ENCODE results near the gene CERS2. TPM values are rescaled to one million over a fixed set of nuclear protein-coding genes. Genes with fewer than 3 reads are reported as not detected.

The CERS2 gene, protein sequence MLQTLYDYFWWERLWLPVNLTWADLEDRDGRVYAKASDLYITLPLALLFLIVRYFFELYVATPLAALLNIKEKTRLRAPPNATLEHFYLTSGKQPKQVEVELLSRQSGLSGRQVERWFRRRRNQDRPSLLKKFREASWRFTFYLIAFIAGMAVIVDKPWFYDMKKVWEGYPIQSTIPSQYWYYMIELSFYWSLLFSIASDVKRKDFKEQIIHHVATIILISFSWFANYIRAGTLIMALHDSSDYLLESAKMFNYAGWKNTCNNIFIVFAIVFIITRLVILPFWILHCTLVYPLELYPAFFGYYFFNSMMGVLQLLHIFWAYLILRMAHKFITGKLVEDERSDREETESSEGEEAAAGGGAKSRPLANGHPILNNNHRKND
- total RNA-seq = 78.9 TPM
- long read RNA-seq, transcript CERS2-201 (11 exons, 2,544 nt) = minor isoform, 14 of 144 reads
- long read RNA-seq, transcript CERS2-205 (11 exons, 2,505 nt) = major isoform, 111 of 144 reads
- long read RNA-seq, partial matches to known transcripts = 7 of 144 reads
- long read RNA-seq, other reads (novel, unspliced or antisense) = 11 of 144 reads

DNA sequence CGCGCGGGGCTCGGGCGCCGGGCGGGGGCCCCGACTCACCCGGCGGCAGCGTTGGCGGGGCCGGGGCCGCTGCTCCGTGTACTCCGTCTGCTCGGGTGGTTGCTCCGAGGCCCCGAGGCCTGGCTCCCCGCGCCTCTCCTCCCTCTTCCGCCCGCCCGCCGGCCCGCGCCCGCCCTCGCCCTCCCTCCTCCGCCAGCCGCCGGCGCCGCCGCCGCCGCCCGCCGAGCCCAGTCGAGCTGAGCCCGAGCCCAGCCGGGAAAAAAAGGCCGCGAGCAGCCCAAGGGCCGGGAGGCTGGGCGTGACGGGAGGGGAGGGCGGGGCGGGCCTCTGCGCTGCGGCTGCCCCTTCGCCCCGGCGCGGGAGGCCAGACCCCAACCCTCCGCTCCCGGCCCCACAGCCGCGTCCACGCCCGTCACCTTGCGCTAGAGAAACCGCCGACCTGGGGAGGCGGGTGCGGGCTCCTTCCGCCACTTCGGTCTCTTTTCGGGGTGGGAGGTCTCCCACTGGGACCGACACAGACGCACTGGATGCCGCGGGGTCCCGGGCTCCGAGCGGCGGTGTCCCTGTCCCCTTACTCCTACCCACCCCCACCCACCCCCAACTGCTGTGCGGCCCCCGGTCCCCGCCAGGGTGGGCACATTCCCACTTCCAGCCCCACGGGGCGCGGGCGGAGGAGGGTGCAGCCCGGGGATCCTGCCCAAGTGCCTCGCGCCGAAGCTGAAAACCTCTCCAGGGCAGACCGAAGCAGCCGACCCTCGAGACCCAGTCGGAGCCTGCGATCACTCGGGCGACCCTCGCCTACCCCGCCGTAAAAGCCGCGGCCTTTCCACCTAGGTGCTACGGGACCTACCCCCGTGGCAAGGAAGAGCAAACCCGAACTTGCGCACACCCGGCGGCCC, at the start of gene CERS2:
Gene CERS2, minus strand, starts transcription at position 256 of the 899 bp plus-strand sequence. CDS start 5,745 bp downstream, outside the sequence.
- Histone ChIP-seq H3K4me1 (peaks cover 78% of the 10 kb centered on the region), H3K27ac (replicated peaks) (peak within 1 kb of the TSS; percentile 99), H3K27me3 (ENCODE audit: low read depth) (no peaks in the 10 kb centered on the region), H3K4me3 (peak within 1 kb of the TSS; percentile 94), H3K36me3 (no peaks in the 10 kb centered on the region), H3K9me3 (replicated peaks) (no peaks in the 10 kb centered on the region)
- TF ChIP-seq, protein P1, sequence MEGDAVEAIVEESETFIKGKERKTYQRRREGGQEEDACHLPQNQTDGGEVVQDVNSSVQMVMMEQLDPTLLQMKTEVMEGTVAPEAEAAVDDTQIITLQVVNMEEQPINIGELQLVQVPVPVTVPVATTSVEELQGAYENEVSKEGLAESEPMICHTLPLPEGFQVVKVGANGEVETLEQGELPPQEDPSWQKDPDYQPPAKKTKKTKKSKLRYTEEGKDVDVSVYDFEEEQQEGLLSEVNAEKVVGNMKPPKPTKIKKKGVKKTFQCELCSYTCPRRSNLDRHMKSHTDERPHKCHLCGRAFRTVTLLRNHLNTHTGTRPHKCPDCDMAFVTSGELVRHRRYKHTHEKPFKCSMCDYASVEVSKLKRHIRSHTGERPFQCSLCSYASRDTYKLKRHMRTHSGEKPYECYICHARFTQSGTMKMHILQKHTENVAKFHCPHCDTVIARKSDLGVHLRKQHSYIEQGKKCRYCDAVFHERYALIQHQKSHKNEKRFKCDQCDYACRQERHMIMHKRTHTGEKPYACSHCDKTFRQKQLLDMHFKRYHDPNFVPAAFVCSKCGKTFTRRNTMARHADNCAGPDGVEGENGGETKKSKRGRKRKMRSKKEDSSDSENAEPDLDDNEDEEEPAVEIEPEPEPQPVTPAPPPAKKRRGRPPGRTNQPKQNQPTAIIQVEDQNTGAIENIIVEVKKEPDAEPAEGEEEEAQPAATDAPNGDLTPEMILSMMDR (IDR thresholded peaks at IDR 0.05; ENCODE audit: borderline replicate concordance) = peak; percentile 1
- peak; percentile 86 for DNase-seq
- intact Hi-C loops (cut with micrococcal nuclease) = no loop called here

DNA sequence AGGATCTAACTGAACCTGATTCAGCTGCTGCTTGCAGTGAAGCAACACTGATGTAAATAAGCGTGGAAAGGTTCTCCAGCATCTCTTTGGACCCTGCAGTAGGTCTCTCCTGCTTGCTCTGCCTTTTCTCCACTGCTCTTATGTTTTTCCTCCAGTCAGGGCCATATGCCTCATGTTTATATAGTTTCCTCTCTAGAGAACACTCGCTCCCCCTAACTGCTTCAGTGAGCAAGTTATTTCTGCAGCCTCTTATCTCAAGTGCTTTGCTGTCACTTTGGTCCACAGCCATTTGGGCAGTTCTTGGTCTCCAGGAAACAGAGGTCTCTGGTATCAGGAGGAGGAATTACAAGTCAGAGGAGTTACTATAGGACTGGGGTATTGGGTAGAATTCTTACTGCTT, 38.9 kb upstream of the CERS2 start:
- TF ChIP-seq, protein P1 (IDR thresholded peaks at IDR 0.05; ENCODE audit: borderline replicate concordance) = no peak
- no peak for DNase-seq
- H3K27me3 ChIP-seq (ENCODE audit: low read depth) = no peaks in the 10 kb centered on the region
- H3K36me3 ChIP-seq = peaks cover 9% of the 10 kb centered on the region
- intact Hi-C loops (cut with micrococcal nuclease) = no loop called here
- H3K4me1 ChIP-seq = peaks cover 70% of the 10 kb centered on the region
- H3K27ac ChIP-seq (replicated peaks) = peak overlapping the region; percentile 94
- H3K9me3 ChIP-seq (replicated peaks) = no peaks in the 10 kb centered on the region
- H3K4me3 ChIP-seq = peak overlapping the region; percentile 34

DNA sequence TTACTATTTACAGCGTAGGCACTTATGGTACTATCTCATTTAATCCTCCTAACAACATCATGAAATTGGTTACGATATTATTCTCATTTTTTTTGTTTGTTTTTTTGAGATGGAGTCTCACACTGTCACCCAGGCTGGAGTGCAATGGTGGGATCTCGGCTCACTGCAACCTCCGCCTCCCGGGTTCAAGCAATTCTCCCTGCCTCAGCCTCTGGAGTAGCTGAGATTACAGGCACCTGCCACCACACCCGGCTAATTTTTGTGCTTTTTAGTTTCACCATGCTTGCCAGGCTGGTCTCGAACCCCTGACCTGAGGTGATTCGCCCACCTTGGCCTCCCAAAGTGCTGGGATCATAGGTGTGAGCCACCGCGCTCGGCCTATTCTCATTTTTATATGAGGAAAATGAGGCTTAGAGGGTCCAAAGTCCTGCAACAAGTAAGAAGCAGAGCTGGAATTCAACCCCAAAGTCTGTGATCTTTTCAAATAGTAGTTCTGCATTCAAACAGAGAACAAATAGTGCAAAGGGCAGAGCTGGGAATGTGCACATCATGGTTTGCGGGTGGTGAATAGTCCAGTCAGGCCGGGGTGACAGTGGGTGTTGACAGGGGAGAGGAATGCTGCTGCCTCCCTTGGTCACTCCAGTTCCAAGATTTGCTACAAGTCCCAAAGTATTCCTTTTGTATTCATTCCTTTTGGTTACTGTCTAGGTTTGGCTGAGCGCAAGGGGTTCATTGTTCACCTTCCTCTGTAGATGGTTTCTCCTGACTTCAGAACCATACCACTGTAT, 38.2 kb upstream of the CERS2 start:
- intact Hi-C loops (cut with micrococcal nuclease) = no loop called here
- Histone ChIP-seq H3K27ac (replicated peaks) (peak overlapping the region; percentile 94), H3K36me3 (peaks cover 3% of the 10 kb centered on the region), H3K4me3 (peak overlapping the region; percentile 34), H3K4me1 (peaks cover 72% of the 10 kb centered on the region), H3K27me3 (ENCODE audit: low read depth) (no peaks in the 10 kb centered on the region), H3K9me3 (replicated peaks) (no peaks in the 10 kb centered on the region)
- TF ChIP-seq, protein P1 (IDR thresholded peaks at IDR 0.05; ENCODE audit: borderline replicate concordance) = no peak
- DNase-seq = peak; percentile 30

DNA sequence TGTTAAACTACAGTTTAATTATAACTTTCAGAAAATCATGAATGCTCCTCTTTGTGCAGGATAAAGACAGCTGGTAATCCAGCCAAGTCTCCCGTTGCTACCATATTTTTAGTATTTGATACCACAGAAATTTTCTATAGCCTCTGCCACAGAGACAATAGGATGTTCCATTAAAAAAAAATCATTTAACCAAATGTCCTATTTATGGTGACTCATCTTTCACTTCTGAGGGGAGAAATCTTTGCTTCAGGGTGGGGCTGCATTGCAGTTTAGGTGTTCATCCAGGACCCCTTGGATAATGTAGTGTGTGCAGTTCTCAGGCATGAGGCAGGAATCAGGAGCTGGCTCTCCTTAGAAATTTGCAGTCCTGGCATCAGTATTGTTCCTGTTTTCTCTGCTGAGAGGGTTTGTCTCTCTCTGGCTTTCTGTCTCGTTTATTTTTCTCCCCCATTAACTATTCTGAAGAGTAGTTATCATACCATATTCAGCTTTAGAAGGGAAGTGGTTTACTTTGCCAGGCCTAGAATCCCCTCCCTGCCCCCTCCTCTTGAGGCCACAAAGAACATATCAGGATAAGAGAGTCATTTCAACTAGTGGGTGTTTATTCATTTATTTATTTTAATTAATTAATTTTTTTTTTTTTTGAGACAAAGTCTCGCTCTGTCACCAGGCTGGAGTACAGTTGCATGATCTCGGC, 36.7 kb upstream of the CERS2 start:
- Histone ChIP-seq H3K27me3 (ENCODE audit: low read depth) (no peaks in the 10 kb centered on the region), H3K27ac (replicated peaks) (peak overlapping the region; percentile 94), H3K36me3 (no peaks in the 10 kb centered on the region), H3K4me3 (peak overlapping the region; percentile 12), H3K9me3 (replicated peaks) (no peaks in the 10 kb centered on the region), H3K4me1 (peaks cover 87% of the 10 kb centered on the region)
- DNase-seq = no peak
- intact Hi-C loops (cut with micrococcal nuclease) = no loop called here
- TF ChIP-seq, protein P1 (IDR thresholded peaks at IDR 0.05; ENCODE audit: borderline replicate concordance) = no peak
